ENCODE results near the gene HECTD3. TPM values are rescaled to one million over a fixed set of nuclear protein-coding genes. Genes with fewer than 3 reads are reported as not detected.
"Not testable (repeated sequence)": the region's sequence is repeated elsewhere in the genome, so short reads cannot be mapped to it uniquely, and the experiment has no call there.

The HECTD3 gene
- total RNA-seq, 1 donor from 2014 or later: 22.6 TPM

DNA sequence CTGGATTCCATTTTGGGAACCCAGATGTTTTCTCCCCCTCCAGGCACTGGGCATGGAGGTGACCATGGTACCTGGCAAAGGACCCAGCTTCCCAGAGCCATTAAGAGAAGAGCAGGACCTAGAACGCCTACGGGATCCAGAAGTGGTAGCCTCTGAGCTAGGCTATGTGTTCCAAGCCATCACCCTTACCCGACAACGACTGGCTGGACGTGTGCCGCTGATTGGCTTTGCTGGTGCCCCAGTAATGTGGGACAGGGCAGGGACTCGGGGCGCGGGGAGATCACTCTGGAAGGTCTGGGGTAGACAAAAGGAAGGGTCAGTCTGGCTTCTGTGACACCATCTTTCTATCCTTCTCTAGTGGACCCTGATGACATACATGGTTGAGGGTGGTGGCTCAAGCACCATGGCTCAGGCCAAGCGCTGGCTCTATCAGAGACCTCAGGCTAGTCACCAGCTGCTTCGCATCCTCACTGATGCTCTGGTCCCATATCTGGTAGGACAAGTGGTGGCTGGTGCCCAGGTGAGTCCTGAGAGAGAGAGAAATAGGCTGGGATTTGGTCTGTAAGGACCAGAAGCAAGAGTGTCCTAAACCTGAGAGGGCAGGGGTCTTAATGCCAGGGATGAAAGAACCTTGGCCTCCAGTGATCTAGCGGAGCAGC lies 2.6 kb upstream of the HECTD3 start:
- ATAC-seq: no peak

GRCh38 chr1:45012639-45013278 lies 1.6 kb upstream of the HECTD3 start:
- peak; percentile 30 for ATAC-seq

DNA sequence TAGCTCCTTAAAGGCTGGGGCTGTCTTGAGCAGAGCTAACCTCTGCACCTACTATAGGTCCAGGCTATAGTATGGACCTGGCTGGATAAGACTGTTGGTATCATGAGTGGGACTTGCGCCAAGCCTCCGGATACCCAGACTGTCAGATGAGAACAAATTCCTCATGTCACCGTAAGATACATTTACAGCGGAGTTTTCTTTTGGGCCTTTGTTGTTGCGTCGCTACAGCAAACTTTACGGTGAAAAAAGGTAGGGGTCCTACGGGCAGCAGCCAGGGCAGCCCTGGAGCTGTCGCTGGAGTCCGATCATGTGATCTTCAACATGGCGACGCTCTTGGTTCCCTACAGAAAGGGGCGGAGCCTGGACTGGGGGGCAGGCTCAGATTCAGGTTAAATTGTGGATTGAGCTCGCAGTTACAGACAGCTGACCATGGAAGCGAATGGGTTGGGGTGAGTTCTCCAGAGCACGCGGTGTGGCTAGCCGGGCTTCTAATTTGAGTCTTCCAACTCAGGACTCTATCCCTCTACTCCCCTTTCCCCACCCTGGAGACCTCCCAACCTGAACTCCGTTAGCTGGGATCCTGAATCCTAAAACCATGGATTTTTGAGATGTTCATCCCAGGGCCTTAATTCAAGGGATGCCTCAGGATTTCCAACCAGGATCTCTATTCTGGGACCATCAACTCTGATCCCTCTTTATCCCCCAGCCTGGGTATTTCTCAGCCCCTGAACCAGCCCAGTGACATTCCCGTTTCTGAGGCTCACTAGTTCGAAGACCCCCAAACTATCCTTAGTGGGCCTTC lies 914 bp upstream of the HECTD3 start, which contains the start of gene UROD:
Gene UROD, plus strand, starts transcription at position 418 of the 802 bp plus-strand sequence. Its CDS starts 12 bp downstream, at position 430.
- peak; percentile 90 for ATAC-seq

- peak; percentile 52 for ATAC-seq
These were observed 919 bp downstream of the HECTD3 start for GRCh38 chr1:45009956-45010854.

DNA sequence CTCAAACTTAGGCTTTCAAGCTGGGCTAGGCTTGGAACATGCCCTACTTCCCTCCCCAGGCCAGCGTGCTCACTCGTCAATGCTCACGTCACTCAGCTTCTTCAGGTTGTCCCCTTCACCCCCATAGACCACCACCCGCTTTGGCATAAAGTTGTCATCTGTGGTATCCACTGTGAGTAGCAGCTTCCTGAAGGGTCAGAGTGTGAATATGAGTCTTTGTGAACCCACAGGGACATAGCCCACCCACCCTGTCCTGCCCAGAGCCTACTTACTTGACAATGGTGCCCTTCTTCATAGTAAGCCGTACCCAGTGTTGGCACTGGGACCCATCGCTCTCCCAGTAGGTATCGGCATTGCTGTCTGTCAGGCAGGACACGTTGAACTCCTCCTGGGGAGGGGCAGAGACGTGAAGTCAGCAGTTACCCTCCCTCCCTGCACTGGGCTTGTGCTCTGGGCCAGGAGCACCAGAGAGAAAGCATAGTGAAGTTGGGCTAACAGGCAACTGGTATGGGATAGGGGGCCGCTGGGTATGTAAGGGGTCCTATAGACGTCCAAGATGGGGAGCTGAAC lies 1.7 kb downstream of the HECTD3 start:
- no peak for ATAC-seq

GRCh38 chr1:45008516-45008915 lies 2.6 kb downstream of the HECTD3 start:
- ATAC-seq: no peak

GRCh38 chr1:45008076-45008475 lies 3.0 kb downstream of the HECTD3 start:
- ATAC-seq: no peak

GRCh38 chr1:45007311-45007710 lies 3.8 kb downstream of the HECTD3 start:
- no peak for ATAC-seq

DNA sequence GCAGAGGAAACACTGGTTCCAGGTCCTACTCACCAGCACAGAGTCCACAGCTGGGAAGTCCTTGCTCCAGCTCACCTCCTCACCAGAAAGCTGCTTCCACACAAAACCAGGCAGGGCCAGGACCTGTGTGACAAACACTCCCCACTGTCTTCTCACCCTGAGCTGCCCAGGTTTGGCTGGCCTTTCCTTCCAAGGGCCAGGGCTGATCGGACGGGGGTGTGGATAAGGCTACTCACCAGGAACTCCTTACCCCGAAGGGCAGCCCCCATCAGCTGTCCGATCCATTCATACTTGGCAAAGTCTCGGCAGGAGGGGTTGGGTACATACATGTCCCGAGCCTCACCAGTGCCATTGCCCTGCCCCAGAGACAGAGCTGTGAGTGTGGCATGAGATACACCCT lies 5.4 kb downstream of the HECTD3 start:
- ATAC-seq: no peak

DNA sequence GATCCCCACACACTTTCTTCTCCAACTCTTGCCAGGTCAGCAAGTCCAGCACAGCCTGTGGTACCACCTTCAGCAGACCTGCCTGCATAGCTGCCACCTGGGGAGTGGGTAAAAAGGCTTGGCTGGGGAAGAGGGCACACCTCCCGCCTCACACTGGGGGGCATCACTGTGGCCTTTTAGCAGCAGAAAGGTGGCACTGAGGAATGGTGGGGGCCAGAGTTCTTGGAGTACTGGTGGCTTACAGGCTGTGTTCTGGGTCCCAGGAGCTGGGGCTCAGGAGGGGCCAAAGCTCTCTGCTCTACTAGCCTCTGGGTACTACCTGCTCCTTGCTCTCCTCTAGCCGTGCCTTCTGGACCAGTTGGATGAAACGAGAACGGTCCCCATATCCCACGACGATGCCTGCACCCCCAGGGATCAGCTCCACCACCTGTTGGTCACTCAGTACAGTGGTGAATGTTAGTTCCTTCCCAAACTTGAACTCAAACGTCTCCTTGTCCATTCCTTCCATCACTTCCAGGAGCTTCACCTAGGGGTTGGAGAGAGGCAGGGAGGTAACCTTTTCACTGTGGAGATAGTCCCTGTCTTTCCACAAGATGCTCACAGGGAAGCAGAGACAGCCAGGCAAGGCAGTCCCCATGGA lies 6.7 kb downstream of the HECTD3 start:
- no peak for ATAC-seq

DNA sequence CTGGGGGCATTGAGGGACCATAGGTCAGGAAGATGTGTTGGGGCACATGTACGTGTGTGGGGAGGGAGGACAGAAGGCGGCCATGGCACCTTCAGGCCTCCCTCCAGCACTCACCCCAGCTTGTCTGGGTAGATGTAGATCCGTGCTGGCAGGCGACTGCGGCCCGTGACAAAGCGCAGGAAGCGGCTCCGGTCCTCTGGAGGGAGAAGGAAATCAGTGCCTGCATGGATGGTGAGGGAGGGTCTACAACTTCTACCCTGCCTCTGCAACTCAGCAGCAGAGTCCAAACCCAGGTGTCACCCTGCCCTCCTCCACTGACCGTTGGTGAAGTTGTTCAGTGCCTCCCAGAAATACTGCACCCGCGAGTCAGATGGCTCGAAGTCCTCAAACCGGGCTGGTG lies 7.4 kb downstream of the HECTD3 start:
- ATAC-seq: no peak

GRCh38 chr1:45002650-45003645 lies 8.2 kb downstream of the HECTD3 start:
- no peak for ATAC-seq

- not testable (repeated sequence) for ATAC-seq
These were observed 9.5 kb downstream of the HECTD3 start for GRCh38 chr1:45001576-45001975.

- peak; percentile 21 for ATAC-seq
These were observed 10.1 kb downstream of the HECTD3 start for GRCh38 chr1:45001011-45001481.

DNA sequence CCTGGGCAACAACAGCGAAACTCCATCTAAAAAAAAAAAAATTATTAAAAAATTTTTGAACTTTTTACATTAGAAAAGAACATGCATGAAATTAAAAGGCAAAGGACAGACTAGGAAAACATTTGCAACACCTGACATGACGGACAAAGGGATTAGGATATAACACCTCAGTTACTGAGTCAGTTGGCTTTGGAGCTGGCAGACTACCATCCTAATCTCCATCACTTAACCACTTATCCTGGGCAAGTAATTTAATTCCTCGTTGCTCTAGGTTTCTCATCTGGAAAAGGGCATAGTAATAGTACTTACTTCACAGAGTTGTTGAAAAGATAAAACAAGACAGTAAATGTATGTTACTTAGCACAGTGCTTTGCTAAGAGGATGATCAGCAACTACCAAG lies 11.9 kb downstream of the HECTD3 start:
- no peak for ATAC-seq

- ATAC-seq: no peak
These were observed 15.5 kb downstream of the HECTD3 start for GRCh38 chr1:44995467-44996238.

DNA sequence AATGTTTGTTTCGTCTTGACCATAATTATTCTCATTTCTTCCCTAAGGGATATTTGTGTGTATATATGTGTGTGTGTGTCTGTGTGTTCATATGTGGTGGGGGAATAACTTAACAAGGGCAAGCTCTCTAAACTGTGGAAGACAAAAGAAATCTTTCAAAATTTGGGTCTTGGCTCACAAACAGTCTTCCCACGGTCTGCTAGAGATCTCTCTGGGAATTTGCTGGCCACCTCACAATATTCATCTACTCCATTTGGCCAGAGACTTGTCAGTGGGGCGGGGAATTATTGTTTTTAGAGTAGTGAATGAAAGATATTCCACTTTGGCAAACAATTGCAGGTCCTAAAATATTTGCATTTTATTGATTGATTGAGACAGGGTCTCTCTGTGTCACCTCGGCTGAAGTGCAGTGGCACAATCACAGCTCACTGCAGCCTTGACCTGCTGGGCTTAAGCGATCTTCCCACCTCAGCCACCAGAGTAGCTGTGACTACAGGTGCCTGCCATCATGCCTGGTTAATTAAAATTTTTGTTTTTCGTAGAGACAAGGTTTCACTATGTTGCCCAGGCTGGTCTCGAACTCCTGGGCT lies 16.7 kb downstream of the HECTD3 start:
- no peak for ATAC-seq

GRCh38 chr1:44988531-44989156 lies 22.5 kb downstream of the HECTD3 start:
- ATAC-seq: no peak

Measured in esophagus mucosa (tissue), 1 donor.